HG03439 (cell line): ENCODE results near the gene FAM72C.
"Not testable (repeated sequence)": the region's sequence is repeated elsewhere in the genome, so short reads cannot be mapped to it uniquely, and the experiment has no call there.

ENCODE experiments used
- ATAC-seq: cut with Tn5 transposase; IDR thresholded peaks from one replicate; pipeline ENCODE4 v1.9.1; 2021; ENCODE audit warnings: mild to moderate bottlenecking, moderate library complexity; ENCODE audit not compliant: unreplicated experiment

Gene FAM72C

GRCh38 chr1:143987868-143988267, 16.1 kb upstream of the FAM72C start:
- not testable (repeated sequence) for ATAC-seq

- ATAC-seq, result not testable (repeated sequence)
These were observed 13.1 kb upstream of the FAM72C start for GRCh38 chr1:143984721-143985473.

- ATAC-seq, result not testable (repeated sequence)
These were observed 2.6 kb upstream of the FAM72C start for GRCh38 chr1:143974416-143974815.

- ATAC-seq, result not testable (repeated sequence)
These were observed 2.2 kb upstream of the FAM72C start for GRCh38 chr1:143973876-143974414.

DNA sequence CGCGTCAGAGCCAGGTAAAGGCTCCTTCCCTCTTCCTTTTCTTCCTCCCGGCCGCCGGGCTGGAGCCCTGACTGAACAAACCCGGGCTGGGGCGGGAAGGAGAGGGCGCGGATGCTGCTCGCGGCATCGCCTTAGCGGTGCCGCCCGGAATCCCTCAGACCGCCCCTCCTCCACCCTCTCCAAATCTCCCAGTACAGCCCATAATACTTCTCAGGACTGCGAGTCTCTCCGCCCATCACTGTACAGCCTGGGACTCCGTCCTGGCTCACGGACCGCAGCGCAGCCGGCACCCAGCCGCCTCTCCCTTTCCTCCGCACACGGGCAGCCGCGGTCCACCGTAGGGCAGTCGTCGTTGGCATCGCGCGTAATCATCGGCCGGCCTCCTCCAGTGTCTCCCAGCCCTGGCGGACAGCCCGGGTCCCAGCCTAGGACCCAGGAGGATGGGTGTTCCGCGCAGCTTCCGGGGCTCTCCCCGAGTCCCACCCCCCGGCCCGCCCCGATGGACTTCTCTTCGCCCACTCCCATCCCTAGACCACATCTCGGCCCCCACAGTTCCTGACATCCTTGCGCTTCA, 1.1 kb upstream of the FAM72C start:
- peak; percentile 8 for ATAC-seq

DNA sequence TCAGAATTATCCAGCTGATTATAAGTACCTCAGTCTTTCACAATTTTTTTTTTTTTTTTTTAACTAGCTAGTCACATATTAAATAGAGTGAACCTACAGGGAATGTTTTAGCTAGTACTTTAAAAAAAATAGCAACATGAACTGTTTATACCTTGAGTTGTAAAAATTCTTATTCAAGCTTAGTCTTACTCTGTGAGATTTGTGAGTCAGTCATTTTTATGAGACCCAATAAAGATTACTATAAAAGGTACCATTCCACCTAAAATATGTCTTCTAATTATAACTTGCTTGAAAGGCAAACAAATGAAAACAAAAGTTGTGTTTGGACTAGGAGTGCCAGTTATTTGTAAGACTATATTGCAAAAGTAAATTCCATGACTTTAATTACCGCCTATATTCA, 5.9 kb downstream of the FAM72C start:
- not testable (repeated sequence) for ATAC-seq

DNA sequence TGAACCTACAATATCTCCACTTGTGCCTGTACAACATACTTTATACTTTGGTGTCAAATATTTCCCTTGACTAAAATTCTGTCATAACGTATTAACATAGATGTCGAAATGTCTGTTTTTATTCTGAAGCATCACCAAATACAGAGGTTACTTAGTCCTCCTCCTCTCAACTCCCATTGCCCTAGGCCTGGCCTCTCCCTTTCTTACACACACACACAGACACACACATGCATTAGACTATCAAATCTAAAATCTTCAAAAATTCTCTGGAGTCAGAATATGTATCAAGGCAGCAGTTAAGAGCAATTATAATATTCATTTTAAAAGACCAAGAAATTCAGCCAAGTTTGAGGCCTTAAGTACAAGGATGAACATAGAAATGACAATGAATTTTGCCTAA, 7.5 kb downstream of the FAM72C start:
- ATAC-seq, result not testable (repeated sequence)

GRCh38 chr1:143955930-143956329, 15.9 kb downstream of the FAM72C start:
- not testable (repeated sequence) for ATAC-seq

DNA sequence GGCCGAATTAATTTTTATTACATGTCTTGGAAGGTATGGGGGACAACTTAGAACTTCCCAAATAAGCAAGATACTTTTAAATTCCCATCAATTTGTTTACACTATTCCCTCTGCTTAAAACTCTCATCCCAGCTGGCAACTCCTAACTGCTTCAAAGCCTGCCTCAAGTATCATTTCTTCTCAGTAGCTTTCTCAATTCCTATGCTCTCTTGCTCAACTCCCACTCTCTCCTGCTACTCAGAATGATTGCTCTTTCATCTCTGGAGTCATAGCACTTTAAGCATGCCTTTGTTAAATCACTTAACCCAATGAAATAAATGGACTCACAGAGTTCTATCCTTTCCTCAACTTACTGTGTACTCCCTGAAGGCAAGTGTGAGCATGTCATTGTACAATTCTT, 18.9 kb downstream of the FAM72C start:
- ATAC-seq, result not testable (repeated sequence)

DNA sequence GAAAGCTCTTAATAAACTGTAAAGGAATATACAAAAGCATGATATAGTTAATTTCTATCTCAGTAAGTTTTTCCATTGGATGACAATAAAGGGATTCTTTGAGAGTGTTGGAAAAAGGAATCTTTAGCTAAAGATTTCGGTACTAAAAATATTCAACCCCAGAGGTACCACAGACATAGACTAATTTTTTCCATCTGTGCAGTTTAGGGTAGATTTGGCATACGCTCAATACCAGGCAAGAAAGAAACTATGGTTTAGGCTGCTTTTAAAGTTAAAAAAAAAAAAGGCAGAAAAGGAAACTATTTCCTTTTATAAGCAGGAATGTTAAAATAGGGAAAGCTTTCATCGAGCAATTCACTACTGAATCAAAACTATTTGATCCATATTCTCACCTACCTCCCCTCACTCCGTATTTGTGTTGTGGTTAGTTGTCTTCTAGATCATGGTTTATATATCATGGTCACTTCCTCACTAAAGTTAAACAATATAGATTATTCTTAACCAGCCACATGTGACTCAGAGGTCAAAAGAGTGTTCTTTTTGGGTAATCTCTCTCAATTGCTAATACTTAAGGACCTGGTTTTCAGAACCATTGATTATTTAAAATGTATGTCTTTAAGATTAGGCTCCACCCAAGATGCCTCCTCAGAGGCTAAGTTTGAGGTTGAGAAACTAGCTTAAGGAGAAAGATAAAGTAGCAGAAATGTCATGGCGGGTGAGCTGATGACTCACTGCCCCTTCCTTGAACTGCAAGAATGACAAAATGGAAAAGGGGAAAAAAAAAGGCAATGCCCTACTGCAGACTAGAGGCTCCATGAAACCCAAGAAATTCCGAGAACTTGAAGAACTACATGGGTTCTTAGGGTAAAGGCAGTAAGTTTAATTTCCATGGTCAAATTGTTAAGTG, 20.0 kb downstream of the FAM72C start:
- ATAC-seq, result not testable (repeated sequence)

DNA sequence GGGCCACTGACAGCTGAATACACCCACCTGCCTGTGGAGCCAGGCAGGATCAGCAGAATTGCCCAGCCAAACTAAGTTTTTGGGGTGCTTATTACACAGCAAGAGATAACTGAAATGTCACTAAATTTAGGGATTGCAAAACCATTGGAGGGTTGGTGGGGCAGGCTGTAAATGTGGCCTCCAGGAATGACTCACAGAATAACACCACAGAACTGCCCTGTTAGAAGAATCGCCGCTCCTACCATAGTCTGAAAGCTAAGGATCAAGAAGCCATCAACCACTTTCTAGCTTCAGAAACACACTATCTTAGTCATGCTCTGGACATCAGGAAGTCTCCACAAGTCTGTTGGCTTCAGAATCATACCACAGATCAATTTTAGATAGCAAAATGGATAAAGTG, 24.0 kb downstream of the FAM72C start:
- ATAC-seq, result not testable (repeated sequence)

- ATAC-seq, result not testable (repeated sequence)
These were observed 26.5 kb downstream of the FAM72C start for GRCh38 chr1:143945253-143945652.

- not testable (repeated sequence) for ATAC-seq
These were observed 27.1 kb downstream of the FAM72C start for GRCh38 chr1:143944576-143945240.

GRCh38 chr1:143943319-143943978, 28.3 kb downstream of the FAM72C start:
- not testable (repeated sequence) for ATAC-seq

DNA sequence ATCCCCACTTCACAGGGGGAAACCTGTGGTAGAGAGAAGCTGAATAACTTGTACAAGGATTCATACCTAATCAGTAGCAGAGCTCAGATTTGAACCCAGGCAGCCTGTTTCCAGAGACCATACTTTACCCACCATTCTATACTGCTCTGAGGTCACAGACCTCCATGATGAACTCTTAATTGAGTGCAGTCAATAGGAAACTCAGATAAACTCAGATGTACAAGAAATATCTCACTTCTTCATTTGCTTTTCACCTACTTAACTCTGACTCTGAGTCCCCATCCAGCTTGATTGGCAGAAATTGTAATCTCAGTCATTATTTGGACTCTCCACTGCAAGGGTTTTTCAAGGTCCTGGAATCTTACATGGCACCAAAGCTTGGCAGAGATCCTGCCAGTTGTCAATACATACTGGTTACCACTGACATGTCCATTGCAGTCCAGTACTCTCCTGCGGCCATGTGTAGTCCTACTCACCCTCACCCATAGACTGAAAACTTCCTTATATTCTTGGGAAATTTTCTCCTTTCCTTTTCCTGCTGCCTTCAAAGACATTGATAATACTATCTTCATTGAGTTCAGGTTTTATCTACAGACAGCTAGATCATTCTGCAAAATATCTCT, 29.4 kb downstream of the FAM72C start:
- ATAC-seq, result not testable (repeated sequence)

DNA sequence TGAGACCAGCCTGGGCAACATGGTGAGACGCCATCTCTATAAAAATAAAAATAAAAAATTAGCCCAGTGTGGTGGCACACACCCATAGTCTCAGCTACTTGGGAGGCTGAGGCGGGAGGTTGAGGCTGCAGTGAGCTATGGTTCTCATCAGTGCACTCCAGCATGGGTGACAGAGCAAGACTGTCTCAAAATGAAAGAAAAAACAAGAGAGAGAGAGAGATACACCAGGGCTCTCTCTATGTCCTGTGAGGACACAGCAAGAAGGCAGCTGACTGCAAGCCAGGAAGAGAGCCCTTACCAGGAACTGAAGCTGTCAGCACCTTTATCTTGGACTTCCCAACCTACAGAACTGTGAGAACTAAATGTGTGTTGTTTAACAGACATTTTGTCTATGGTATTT, 32.1 kb downstream of the FAM72C start:
- not testable (repeated sequence) for ATAC-seq

- ATAC-seq, result not testable (repeated sequence)
These were observed 32.9 kb downstream of the FAM72C start for GRCh38 chr1:143938922-143939321.

DNA sequence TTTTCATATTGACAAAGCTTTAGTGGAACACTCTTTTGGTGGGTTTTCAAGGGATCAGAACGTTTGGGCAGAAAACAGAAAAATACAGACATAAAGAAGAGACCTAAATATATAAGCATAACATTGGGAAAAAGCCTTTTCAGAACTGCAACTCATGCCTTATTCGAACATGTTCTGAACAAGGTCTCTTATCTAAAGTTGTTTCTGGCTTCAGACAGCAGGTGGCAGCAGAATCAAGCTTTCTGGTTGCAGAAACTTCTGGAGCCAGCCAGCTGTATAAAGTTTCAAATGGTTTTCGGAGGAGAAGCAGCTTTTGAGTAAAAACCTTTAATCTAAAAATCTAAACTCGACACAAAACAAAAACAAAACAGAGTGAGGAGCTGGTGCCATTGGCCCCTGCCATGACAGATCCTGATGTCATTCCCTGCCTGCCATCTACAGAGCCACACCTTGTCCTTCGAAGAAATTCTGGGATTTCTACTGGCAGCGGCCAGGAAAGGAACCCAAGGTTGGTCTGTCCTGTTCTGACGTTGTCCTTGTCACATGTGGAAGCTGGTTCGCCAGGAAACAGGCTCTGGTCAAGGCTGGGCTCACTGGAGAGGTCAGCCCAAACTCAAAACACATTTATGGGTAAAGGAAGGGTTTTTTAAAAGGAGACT, 35.2 kb downstream of the FAM72C start:
- ATAC-seq, result not testable (repeated sequence)

- ATAC-seq, result not testable (repeated sequence)
These were observed 52.7 kb downstream of the FAM72C start for GRCh38 chr1:143919127-143919526.
